Neural progenitor cell (in vitro differentiated cells): ENCODE results near the gene FAM193B.

ENCODE experiments used
- EZH2 ChIP-seq: fragments of 200-600 bp; sonication (generic); IDR thresholded peaks from 2 replicates; pipeline ENCODE4 v1.6.1; 2017; ENCODE audit warnings: antibody characterized with exemption, mild to moderate bottlenecking, moderate library complexity
- EZH2phosphoT487 ChIP-seq: fragments of 200-600 bp; sonication (generic); IDR thresholded peaks from 2 replicates; pipeline ENCODE4 v1.6.1; 2017; ENCODE audit warnings: antibody characterized with exemption
- TF ChIP-seq, protein P1 (sequence below): fragments of 200-600 bp; sonication (generic); IDR thresholded peaks from 2 replicates; pipeline ENCODE4 v1.5.1; 2017; ENCODE audit warnings: antibody characterized with exemption, mild to moderate bottlenecking

GRCh38 chr5:177492841-177493240, 61.5 kb downstream of the FAM193B start:
- TF ChIP-seq, protein P1, sequence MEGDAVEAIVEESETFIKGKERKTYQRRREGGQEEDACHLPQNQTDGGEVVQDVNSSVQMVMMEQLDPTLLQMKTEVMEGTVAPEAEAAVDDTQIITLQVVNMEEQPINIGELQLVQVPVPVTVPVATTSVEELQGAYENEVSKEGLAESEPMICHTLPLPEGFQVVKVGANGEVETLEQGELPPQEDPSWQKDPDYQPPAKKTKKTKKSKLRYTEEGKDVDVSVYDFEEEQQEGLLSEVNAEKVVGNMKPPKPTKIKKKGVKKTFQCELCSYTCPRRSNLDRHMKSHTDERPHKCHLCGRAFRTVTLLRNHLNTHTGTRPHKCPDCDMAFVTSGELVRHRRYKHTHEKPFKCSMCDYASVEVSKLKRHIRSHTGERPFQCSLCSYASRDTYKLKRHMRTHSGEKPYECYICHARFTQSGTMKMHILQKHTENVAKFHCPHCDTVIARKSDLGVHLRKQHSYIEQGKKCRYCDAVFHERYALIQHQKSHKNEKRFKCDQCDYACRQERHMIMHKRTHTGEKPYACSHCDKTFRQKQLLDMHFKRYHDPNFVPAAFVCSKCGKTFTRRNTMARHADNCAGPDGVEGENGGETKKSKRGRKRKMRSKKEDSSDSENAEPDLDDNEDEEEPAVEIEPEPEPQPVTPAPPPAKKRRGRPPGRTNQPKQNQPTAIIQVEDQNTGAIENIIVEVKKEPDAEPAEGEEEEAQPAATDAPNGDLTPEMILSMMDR = no peak
- TF ChIP-seq EZH2 = no peak
- no peak for TF ChIP-seq EZH2phosphoT487
